Measurements from ENCODE around the gene CCER1. TPM values are rescaled to one million over a fixed set of nuclear protein-coding genes. Genes with fewer than 3 reads are reported as not detected.

Gene CCER1
- polyA plus RNA-seq, 1 of the 3 experiments (the other 2 are of a cell fraction): not detected

GRCh38 chr12:90970911-90971310, 15.9 kb upstream of the CCER1 start (continued):
- no peak for TF ChIP-seq CTCF (IDR thresholded peaks at IDR 0.05)
- no peak for TF ChIP-seq EZH2phosphoT487 (IDR thresholded peaks at IDR 0.05; ENCODE audit: borderline replicate concordance, low read depth)
- no peak for TF ChIP-seq NFIC (IDR thresholded peaks at IDR 0.05; ENCODE audit: borderline replicate concordance)
- no peak for TF ChIP-seq POLR2AphosphoS5 (IDR thresholded peaks at IDR 0.05; ENCODE audit: low read depth, low read length)
- TF ChIP-seq SMC3 (IDR thresholded peaks at IDR 0.05; ENCODE audit: low read depth, low read length): no peak

- Histone ChIP-seq H4K20me1 (ENCODE audit: insufficient read depth) (no peaks in the 10 kb centered on the region), H3K4me3 (ENCODE audit: low read depth in 2 of 2, low read length in 1 of 2) (no peak overlapping the region), H3K4me2 (no peak overlapping the region), H3K27me3 (ENCODE audit: insufficient read depth) (no peaks in the 10 kb centered on the region), H3K36me3 (replicated peaks in 1 of 2; ENCODE audit: control insufficient read depth in 1 of 2, insufficient read depth in 2 of 2, low read length in 1 of 2) (no peaks in the 10 kb centered on the region), H3K9ac (no peak overlapping the region), H3K4me1 (ENCODE audit: control insufficient read depth in 1 of 2, insufficient read depth in 2 of 2, low read depth in 1 of 2, low read length in 1 of 2) (peaks cover 0 to 13% of the 10 kb centered on the region in 2 experiments; a peak in 3 of 4 replicates), H2AFZ (ENCODE audit: low read depth) (no peak overlapping the region), H3K79me2 (ENCODE audit: insufficient read depth) (no peaks in the 10 kb centered on the region), H3K9me3 (no peaks in the 10 kb centered on the region), H3F3A (replicated peaks; ENCODE audit: insufficient read depth) (peaks cover 4% of the 10 kb centered on the region), H3K9me2 (no peaks in the 10 kb centered on the region), H3K27ac (ENCODE audit: low read depth in 2 of 2, low read length in 1 of 2) (no peak overlapping the region)
- ChIA-PET CTCF (interaction anchor here (0.9 to 2.3 kb wide), 4 partner anchors 12 to 391 kb away, joined by 3 to 12 read pairs (median 3); no protein-coding TSS in a partner anchor), POLR2A (no interaction called here)
- TF ChIP-seq FOSL2 (IDR thresholded peaks at IDR 0.05; ENCODE audit: borderline replicate concordance, low read depth) (peak; percentile 14; the same call in 1 of the 2 replicates), CTCF (IDR thresholded peaks at IDR 0.05) (no peak), NRF1 (IDR thresholded peaks at IDR 0.05; ENCODE audit: low read depth, low read length) (no peak), USF1 (IDR thresholded peaks at IDR 0.05; ENCODE audit: borderline replicate concordance, low read depth) (no peak), USF2 (IDR thresholded peaks at IDR 0.05; ENCODE audit: borderline replicate concordance, low read depth, low read length) (no peak)
- no peak for DNase-seq
Observed at GRCh38 chr12:90970471-90970870, 15.5 kb upstream of the CCER1 start.

Measured in SK-N-SH (cell line).